IMR-90 (cell line): ENCODE data around the gene RPTOR.

Experiments
- BHLHE40 ChIP-seq: fragments of 150-350 bp; IDR thresholded peaks from 2 replicates; pipeline ENCODE4 v1.6.1; 2016; ENCODE audit warnings: mild to moderate bottlenecking, low read depth, low read length
- CEBPB ChIP-seq: IDR thresholded peaks from 2 replicates; pipeline ENCODE4 v1.6.1; 2012; ENCODE audit warnings: low read depth, low read length, improper control_type of control experiment
- CTCF ChIP-seq: conservative IDR thresholded peaks from 2 replicates; pipeline ENCODE4 v1.5.1; 2012; ENCODE audit warnings: mild to moderate bottlenecking, low read depth, low read length, improper control_type of control experiment
- ELK1 ChIP-seq: fragments of 150-350 bp; IDR thresholded peaks from 2 replicates; pipeline ENCODE4 v1.6.1; 2016; ENCODE audit warnings: low read depth, mild to moderate bottlenecking, low read length, moderate library complexity, borderline replicate concordance
- FOS ChIP-seq: fragments of 150-350 bp; IDR thresholded peaks from 2 replicates; pipeline ENCODE4 v1.6.1; 2016; ENCODE audit warnings: low read depth, low read length
- MAFK ChIP-seq: IDR thresholded peaks from 2 replicates; pipeline ENCODE4 v1.6.1; 2012; ENCODE audit warnings: low read depth, low read length, improper control_type of control experiment
- MXI1 ChIP-seq: IDR thresholded peaks from 2 replicates; pipeline ENCODE4 v1.6.1; 2012; ENCODE audit warnings: low read depth, mild to moderate bottlenecking, low read length, moderate library complexity, borderline replicate concordance
- POLR2A ChIP-seq: IDR thresholded peaks from 2 replicates; pipeline ENCODE4 v1.6.1; 2012; ENCODE audit warnings: mild to moderate bottlenecking, low read depth, low read length
- RAD21 ChIP-seq: IDR thresholded peaks from 2 replicates; pipeline ENCODE4 v1.6.1; 2012; ENCODE audit warnings: low read length, improper control_type of control experiment
- RFX5 ChIP-seq: IDR thresholded peaks from 2 replicates; pipeline ENCODE4 v1.8.0; 2012; ENCODE audit warnings: low read depth, mild to moderate bottlenecking, low read length, moderate library complexity

GRCh38 chr17:80708480-80708879, 163.8 kb downstream of the RPTOR start:
- TF ChIP-seq CTCF (no peak), MXI1 (no peak), ELK1 (no peak), POLR2A (no peak), CEBPB (no peak), BHLHE40 (no peak), RAD21 (no peak), FOS (no peak), MAFK (no peak), RFX5 (no peak)
